ENCODE data around the gene LMNB1. TPM values are rescaled to one million over a fixed set of nuclear protein-coding genes. Genes with fewer than 3 reads are reported as not detected.
A peak's percentile ranks its signal among the peaks of the same experiment; 100 is the strongest.

LMNB1 gene
- total RNA-seq, 3 donors from 2014 or later = 113 to 137 (median 118) TPM

- Mint-ChIP-seq H3K27me3 (ENCODE audit: low read depth) (no peaks in the 10 kb centered on the region), H3K4me3 (peak overlapping the region; percentile 71), H3K9me3 (no peaks in the 10 kb centered on the region), H3K36me3 (ENCODE audit: insufficient read depth) (no peaks in the 10 kb centered on the region), H3K4me1 (ENCODE audit: low read depth) (peaks cover 9% of the 10 kb centered on the region)
- DNase-seq = no peak
- ATAC-seq = no peak
These were observed 91.5 kb downstream of the LMNB1 start for GRCh38 chr5:126868338-126869004.

DNA sequence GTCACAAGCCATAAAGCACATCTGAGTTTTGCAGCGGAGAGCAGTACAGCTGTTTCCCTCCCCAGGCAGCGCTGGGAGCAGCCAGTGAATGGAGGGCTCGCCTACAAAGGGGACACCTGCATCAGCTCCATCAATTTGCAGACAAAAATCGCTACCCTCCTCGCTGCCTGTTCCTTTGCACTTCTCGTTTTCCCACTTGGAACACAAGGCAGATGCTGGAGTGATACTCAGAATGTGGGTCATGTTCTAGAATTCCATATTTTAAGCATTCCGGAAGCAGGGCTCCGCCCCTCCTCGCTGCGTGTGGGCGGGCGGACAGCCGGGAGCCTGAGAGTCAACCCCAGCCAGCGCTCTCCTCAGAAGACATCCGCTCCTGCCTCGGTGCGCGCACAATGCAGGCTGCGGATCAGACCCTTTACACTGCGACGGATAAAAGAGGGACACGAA, 92.1 kb downstream of the LMNB1 start:
- DNase-seq = no peak
- no peaks in the 10 kb centered on the region for H3K36me3 Mint-ChIP-seq (ENCODE audit: insufficient read depth)
- peak; percentile 69 to 75 for ATAC-seq
- no peaks in the 10 kb centered on the region for H3K9me3 Mint-ChIP-seq
- H3K4me1 Mint-ChIP-seq (ENCODE audit: low read depth) = peaks cover 9% of the 10 kb centered on the region
- peak overlapping the region; percentile 71 for H3K4me3 Mint-ChIP-seq
- no peaks in the 10 kb centered on the region for H3K27me3 Mint-ChIP-seq (ENCODE audit: low read depth)

GRCh38 chr5:126871441-126871840, 94.5 kb downstream of the LMNB1 start:
- no peak overlapping the region for H3K4me3 Mint-ChIP-seq
- peaks cover 9% of the 10 kb centered on the region for H3K4me1 Mint-ChIP-seq (ENCODE audit: low read depth)
- H3K36me3 Mint-ChIP-seq (ENCODE audit: insufficient read depth) = no peaks in the 10 kb centered on the region
- no peak for ATAC-seq
- H3K27me3 Mint-ChIP-seq (ENCODE audit: low read depth) = no peaks in the 10 kb centered on the region
- H3K9me3 Mint-ChIP-seq = no peaks in the 10 kb centered on the region
- DNase-seq = no peak

GRCh38 chr5:126872561-126873354, 95.8 kb downstream of the LMNB1 start:
- peaks cover 9% of the 10 kb centered on the region for H3K4me1 Mint-ChIP-seq (ENCODE audit: low read depth)
- DNase-seq = no peak
- H3K4me3 Mint-ChIP-seq = no peak overlapping the region
- ATAC-seq = no peak
- H3K9me3 Mint-ChIP-seq = no peaks in the 10 kb centered on the region
- H3K27me3 Mint-ChIP-seq (ENCODE audit: low read depth) = no peaks in the 10 kb centered on the region
- peaks cover 2% of the 10 kb centered on the region for H3K36me3 Mint-ChIP-seq (ENCODE audit: insufficient read depth)

GRCh38 chr5:126875303-126875785, 98.4 kb downstream of the LMNB1 start:
- DNase-seq (no peak), ATAC-seq (no peak)
- Mint-ChIP-seq H3K27me3 (ENCODE audit: low read depth) (no peaks in the 10 kb centered on the region), H3K9me3 (no peaks in the 10 kb centered on the region), H3K4me3 (no peak overlapping the region), H3K4me1 (ENCODE audit: low read depth) (no peaks in the 10 kb centered on the region), H3K36me3 (ENCODE audit: insufficient read depth) (peaks cover 2% of the 10 kb centered on the region)

DNA sequence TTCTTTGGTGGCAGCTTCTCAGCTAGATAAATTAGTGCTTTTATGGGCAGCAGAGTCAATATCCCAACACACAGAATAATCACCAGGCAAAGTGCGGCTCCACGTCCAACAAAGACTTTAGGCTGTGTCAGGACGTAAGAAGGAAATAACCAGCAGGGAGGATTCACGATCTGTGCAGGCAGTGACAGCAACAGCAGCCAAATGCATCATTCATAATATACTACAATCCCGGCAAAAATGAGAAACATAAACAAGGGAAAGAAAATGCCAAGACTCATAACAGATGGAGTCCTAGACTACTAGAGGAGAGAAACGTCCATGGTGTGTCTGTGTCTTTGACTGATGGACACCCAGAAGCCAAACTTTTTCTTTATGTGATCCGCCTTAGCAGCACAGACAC, 100.7 kb downstream of the LMNB1 start:
- H3K9me3 Mint-ChIP-seq = no peaks in the 10 kb centered on the region
- no peaks in the 10 kb centered on the region for H3K4me1 Mint-ChIP-seq (ENCODE audit: low read depth)
- no peak for ATAC-seq
- no peak overlapping the region for H3K4me3 Mint-ChIP-seq
- no peaks in the 10 kb centered on the region for H3K27me3 Mint-ChIP-seq (ENCODE audit: low read depth)
- peaks cover 2% of the 10 kb centered on the region for H3K36me3 Mint-ChIP-seq (ENCODE audit: insufficient read depth)
- no peak for DNase-seq

- no peaks in the 10 kb centered on the region for H3K4me1 Mint-ChIP-seq (ENCODE audit: low read depth)
- H3K36me3 Mint-ChIP-seq (ENCODE audit: insufficient read depth) = peaks cover 2% of the 10 kb centered on the region
- H3K4me3 Mint-ChIP-seq = no peak overlapping the region
- ATAC-seq = no peak
- no peaks in the 10 kb centered on the region for H3K27me3 Mint-ChIP-seq (ENCODE audit: low read depth)
- DNase-seq = no peak
- H3K9me3 Mint-ChIP-seq = no peaks in the 10 kb centered on the region
These were observed 101.1 kb downstream of the LMNB1 start for GRCh38 chr5:126878085-126878484.

GRCh38 chr5:126878634-126879033, 101.7 kb downstream of the LMNB1 start:
- no peaks in the 10 kb centered on the region for H3K9me3 Mint-ChIP-seq
- no peak overlapping the region for H3K4me3 Mint-ChIP-seq
- no peaks in the 10 kb centered on the region for H3K27me3 Mint-ChIP-seq (ENCODE audit: low read depth)
- peaks cover 2% of the 10 kb centered on the region for H3K36me3 Mint-ChIP-seq (ENCODE audit: insufficient read depth)
- no peak for ATAC-seq
- no peaks in the 10 kb centered on the region for H3K4me1 Mint-ChIP-seq (ENCODE audit: low read depth)
- DNase-seq = no peak

DNA sequence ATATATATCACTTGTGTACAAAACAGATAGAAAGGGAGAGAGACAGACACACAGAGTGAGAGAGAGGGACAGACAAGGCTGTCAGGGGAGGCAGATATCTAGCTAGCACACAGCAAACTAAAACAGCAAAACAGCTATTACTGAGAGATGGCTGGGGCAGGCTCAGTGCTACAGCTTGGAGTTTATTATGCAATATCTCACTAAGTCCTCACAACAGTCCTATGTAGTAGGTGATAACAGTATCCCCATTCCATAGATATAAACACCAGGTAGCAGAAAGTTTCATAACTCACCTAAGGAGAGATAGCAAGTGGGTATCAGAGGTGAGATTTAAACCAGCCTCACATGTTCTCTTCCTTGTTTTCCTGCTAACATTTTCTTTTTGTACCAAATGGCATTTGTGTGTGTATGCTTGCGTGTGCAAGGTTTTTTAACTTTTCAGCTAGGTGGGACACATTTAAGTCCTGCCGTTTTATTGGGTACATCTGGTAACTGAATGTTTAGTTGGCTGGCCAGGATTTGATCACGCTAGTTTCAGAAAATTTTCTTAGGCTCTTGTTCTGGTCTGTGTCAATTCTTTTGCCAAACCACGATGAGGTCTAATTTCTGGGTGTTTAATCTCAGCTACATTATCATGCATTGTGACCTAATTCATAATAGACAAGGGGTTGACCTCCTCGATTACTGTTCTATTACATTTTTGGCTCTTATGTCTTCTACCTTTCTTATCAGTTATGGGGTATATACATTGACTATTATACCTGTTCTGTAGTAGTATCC, 105.1 kb downstream of the LMNB1 start:
- Mint-ChIP-seq H3K4me1 (ENCODE audit: low read depth) (no peaks in the 10 kb centered on the region), H3K4me3 (no peak overlapping the region), H3K9me3 (no peaks in the 10 kb centered on the region), H3K27me3 (ENCODE audit: low read depth) (no peaks in the 10 kb centered on the region), H3K36me3 (ENCODE audit: insufficient read depth) (no peaks in the 10 kb centered on the region)
- DNase-seq (no peak), ATAC-seq (no peak)

GRCh38 chr5:126883564-126884245, 106.8 kb downstream of the LMNB1 start:
- Mint-ChIP-seq H3K27me3 (ENCODE audit: low read depth) (no peaks in the 10 kb centered on the region), H3K9me3 (no peaks in the 10 kb centered on the region), H3K4me1 (ENCODE audit: low read depth) (no peaks in the 10 kb centered on the region), H3K36me3 (ENCODE audit: insufficient read depth) (no peaks in the 10 kb centered on the region), H3K4me3 (no peak overlapping the region)
- no peak for DNase-seq
- no peak for ATAC-seq

- Mint-ChIP-seq H3K36me3 (ENCODE audit: insufficient read depth) (no peaks in the 10 kb centered on the region), H3K27me3 (ENCODE audit: low read depth) (no peaks in the 10 kb centered on the region), H3K9me3 (no peaks in the 10 kb centered on the region), H3K4me3 (no peak overlapping the region), H3K4me1 (ENCODE audit: low read depth) (no peaks in the 10 kb centered on the region)
- ATAC-seq (no peak), DNase-seq (no peak)
These were observed 107.4 kb downstream of the LMNB1 start for GRCh38 chr5:126884269-126884819.
